Loucy (cell line): ENCODE results near the gene MAP3K6.

ENCODE experiments used
- H2AFZ ChIP-seq: fragments of 200-600 bp; sonication (generic); 2 replicates; pipeline ENCODE4 v1.6.0; 2016; ENCODE audit warnings: antibody characterized with exemption, mild to moderate bottlenecking, low read length, moderate library complexity
- H3F3A ChIP-seq: fragments of 200-600 bp; 2 replicates; pipeline ENCODE4 v1.6.0; 2016; ENCODE audit warnings: antibody characterized with exemption, low read depth, mild to moderate bottlenecking
- H3K27me3 ChIP-seq: fragments of 200-600 bp; sonication (generic); 2 replicates; pipeline ENCODE4 v1.6.1; 2014; ENCODE audit warnings: low read length, mild to moderate bottlenecking; ENCODE audit not compliant: insufficient read depth, poor library complexity, severe bottlenecking
- H3K36me3 ChIP-seq: fragments of 200-600 bp; sonication (generic); 2 replicates; pipeline ENCODE4 v1.6.1; 2016; ENCODE audit warnings: low read length; ENCODE audit not compliant: insufficient read depth
- H3K4me1 ChIP-seq: fragments of 200-600 bp; sonication (generic); 2 replicates; pipeline ENCODE4 v1.5.1; 2014; ENCODE audit warnings: low read length, mild to moderate bottlenecking; ENCODE audit not compliant: insufficient read depth, poor library complexity, severe bottlenecking
- H3K4me2 ChIP-seq: fragments of 200-600 bp; sonication (generic); 2 replicates; pipeline ENCODE4 v1.6.0; 2014; ENCODE audit warnings: antibody characterized with exemption, low read length, low read depth, mild to moderate bottlenecking; ENCODE audit not compliant: poor library complexity, severe bottlenecking
- H3K4me3 ChIP-seq: fragments of 200-600 bp; sonication (generic); 2 replicates; pipeline ENCODE4 v1.5.1; 2014; ENCODE audit warnings: low read length, mild to moderate bottlenecking, mixed read lengths; ENCODE audit not compliant: poor library complexity, severe bottlenecking
- H3K79me2 ChIP-seq: fragments of 200-600 bp; sonication (generic); 2 replicates; pipeline ENCODE4 v1.6.1; 2014; ENCODE audit warnings: low read length; ENCODE audit not compliant: insufficient read depth
- H3K9ac ChIP-seq: fragments of 200-600 bp; sonication (generic); 2 replicates; pipeline ENCODE4 v1.6.0; 2014; ENCODE audit warnings: mild to moderate bottlenecking, low read depth, low read length, moderate library complexity; ENCODE audit not compliant: poor library complexity, severe bottlenecking
- H3K9me2 ChIP-seq: fragments of 200-600 bp; sonication (generic); replicated peaks from 2 replicates; pipeline ENCODE4 v1.6.1; 2016; ENCODE audit warnings: low read depth, low read length, mixed read lengths
- H3K9me3 ChIP-seq: fragments of 200-600 bp; sonication (generic); 2 replicates; pipeline ENCODE4 v1.6.1; 2014; ENCODE audit warnings: mild to moderate bottlenecking, antibody characterized with exemption, low read length, low read depth; ENCODE audit not compliant: insufficient read depth
- H4K20me1 ChIP-seq: fragments of 200-600 bp; sonication (generic); 2 replicates; pipeline ENCODE4 v1.6.0; 2014; ENCODE audit warnings: antibody characterized with exemption, low read length, mild to moderate bottlenecking; ENCODE audit not compliant: insufficient read depth, poor library complexity, severe bottlenecking
- EZH2phosphoT487 ChIP-seq: fragments of 200-600 bp; IDR thresholded peaks from 2 replicates; pipeline ENCODE4 v1.6.1; 2018; ENCODE audit warnings: antibody characterized with exemption, mild to moderate bottlenecking, moderate library complexity, borderline replicate concordance
- TF ChIP-seq, protein P1 (sequence below): fragments of 200-600 bp; sonication (generic); conservative IDR thresholded peaks from 2 replicates; pipeline ENCODE4 v1.5.1; 2014; ENCODE audit warnings: mild to moderate bottlenecking, antibody characterized with exemption, low read length

The MAP3K6 gene

DNA sequence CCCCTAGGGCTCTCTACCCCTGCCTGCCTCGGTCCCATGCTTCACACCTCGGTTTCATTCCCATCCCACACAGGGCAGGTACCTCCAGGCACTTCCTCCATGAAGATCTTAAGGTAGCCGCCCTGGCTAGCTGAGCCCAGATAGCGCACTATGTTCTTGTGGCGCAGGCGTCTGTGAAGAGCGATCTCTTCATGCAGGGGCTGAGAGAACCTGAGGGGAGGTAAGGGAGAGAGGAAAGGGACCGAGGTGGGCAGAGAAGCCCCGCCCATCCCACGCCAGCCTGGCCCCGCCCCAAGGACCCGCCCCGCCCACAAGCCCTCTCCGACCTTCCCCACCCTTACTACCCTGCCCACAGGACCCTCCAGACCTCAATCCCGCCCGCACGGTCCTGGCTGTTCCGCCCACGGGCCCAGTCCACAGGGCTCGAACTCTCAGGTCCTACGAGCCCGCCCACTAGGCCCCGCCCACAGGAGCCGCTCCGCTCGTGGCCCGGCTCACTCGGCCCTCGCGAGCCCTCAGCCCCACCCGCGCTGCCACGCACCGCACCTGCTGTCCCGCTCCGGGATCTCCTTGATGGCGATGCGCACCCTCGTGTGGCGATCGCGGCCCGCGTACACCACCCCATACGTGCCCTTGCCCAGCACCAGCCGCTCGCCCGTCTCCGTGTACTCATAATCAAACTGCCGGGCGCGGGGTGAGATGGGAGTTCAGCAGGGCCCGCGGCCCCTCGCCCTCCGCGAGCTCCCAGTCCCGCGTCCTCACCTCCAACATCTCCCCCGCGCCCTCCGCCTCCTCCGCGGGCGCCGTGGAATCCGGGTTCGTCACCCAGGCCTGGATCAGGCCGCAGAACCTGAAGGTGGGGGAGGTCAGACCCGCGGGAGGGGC lies 6.4 kb downstream of the MAP3K6 start:
- H3K4me3 ChIP-seq, result no peak overlapping the region
- no peaks in the 10 kb centered on the region for H3K27me3 ChIP-seq
- H3K4me1 ChIP-seq, result peaks cover 8% of the 10 kb centered on the region

DNA sequence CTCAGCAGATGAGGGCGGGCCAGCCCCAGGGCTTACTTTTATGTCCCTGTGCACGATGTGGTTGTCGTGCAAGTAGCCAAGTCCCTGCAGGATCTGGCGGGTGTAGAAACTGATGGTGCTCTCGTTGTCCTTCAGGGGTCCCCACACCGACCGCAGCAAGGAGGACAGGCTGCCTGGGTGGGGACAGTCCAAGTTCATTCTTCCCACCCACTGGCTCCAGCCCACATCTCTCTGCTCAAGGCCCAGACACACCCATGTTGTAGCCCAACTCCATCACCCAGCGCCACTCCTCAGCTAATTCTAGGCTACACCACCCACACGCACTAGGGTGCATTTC lies 7.0 kb downstream of the MAP3K6 start:
- Histone ChIP-seq H3K4me1 (peaks cover 3% of the 10 kb centered on the region), H4K20me1 (no peaks in the 10 kb centered on the region), H3K9ac (no peak overlapping the region), H3K4me3 (no peak overlapping the region), H3K9me2 (no peaks in the 10 kb centered on the region), H2AFZ (no peak overlapping the region), H3K79me2 (no peaks in the 10 kb centered on the region), H3K36me3 (no peaks in the 10 kb centered on the region), H3K27me3 (no peaks in the 10 kb centered on the region), H3K4me2 (no peak overlapping the region), H3F3A (no peaks in the 10 kb centered on the region), H3K9me3 (no peaks in the 10 kb centered on the region)
- no peak for TF ChIP-seq EZH2phosphoT487
- TF ChIP-seq, protein P1, sequence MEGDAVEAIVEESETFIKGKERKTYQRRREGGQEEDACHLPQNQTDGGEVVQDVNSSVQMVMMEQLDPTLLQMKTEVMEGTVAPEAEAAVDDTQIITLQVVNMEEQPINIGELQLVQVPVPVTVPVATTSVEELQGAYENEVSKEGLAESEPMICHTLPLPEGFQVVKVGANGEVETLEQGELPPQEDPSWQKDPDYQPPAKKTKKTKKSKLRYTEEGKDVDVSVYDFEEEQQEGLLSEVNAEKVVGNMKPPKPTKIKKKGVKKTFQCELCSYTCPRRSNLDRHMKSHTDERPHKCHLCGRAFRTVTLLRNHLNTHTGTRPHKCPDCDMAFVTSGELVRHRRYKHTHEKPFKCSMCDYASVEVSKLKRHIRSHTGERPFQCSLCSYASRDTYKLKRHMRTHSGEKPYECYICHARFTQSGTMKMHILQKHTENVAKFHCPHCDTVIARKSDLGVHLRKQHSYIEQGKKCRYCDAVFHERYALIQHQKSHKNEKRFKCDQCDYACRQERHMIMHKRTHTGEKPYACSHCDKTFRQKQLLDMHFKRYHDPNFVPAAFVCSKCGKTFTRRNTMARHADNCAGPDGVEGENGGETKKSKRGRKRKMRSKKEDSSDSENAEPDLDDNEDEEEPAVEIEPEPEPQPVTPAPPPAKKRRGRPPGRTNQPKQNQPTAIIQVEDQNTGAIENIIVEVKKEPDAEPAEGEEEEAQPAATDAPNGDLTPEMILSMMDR, result no peak

More for the DNA sequence above, 6.4 kb downstream of the MAP3K6 start:
- Histone ChIP-seq H3K9me3 (no peaks in the 10 kb centered on the region), H3K9ac (no peak overlapping the region), H3K36me3 (no peaks in the 10 kb centered on the region), H2AFZ (no peak overlapping the region), H3K9me2 (no peaks in the 10 kb centered on the region), H3K4me2 (no peak overlapping the region), H3K79me2 (no peaks in the 10 kb centered on the region), H4K20me1 (no peaks in the 10 kb centered on the region), H3F3A (no peaks in the 10 kb centered on the region)
- TF ChIP-seq EZH2phosphoT487, result no peak
- TF ChIP-seq, protein P1, result no peak

DNA sequence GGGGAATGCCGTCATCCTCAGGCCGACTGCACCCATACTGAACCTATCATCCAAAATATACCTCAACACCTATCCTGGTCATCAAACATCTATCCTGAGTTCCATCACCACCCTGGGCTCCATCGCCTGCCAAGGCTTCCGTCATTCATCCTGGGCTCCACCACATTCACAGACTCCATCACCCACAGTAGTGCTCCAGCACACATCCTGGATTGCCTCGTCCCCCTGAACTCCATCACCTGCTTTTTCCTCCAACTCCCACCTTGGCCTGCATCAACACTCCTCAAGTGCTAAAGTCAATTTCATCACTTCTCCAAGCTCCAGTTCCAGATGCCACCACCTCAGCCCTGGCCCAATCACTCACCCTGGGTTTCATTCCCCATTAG lies 7.8 kb downstream of the MAP3K6 start:
- H3K4me1 ChIP-seq, result no peaks in the 10 kb centered on the region
- H3K9me3 ChIP-seq, result no peaks in the 10 kb centered on the region
- TF ChIP-seq, protein P1, result no peak
- no peak for TF ChIP-seq EZH2phosphoT487
- H3K36me3 ChIP-seq, result no peaks in the 10 kb centered on the region
- no peaks in the 10 kb centered on the region for H3K79me2 ChIP-seq
- no peak overlapping the region for H3K4me3 ChIP-seq
- H3K9me2 ChIP-seq, result no peaks in the 10 kb centered on the region
- H3K9ac ChIP-seq, result no peak overlapping the region
- no peak overlapping the region for H3K4me2 ChIP-seq
- no peaks in the 10 kb centered on the region for H3K27me3 ChIP-seq
- no peaks in the 10 kb centered on the region for H3F3A ChIP-seq
- H2AFZ ChIP-seq, result no peak overlapping the region
- H4K20me1 ChIP-seq, result no peaks in the 10 kb centered on the region
